Measurements from ENCODE around the gene GPX5.

DNA sequence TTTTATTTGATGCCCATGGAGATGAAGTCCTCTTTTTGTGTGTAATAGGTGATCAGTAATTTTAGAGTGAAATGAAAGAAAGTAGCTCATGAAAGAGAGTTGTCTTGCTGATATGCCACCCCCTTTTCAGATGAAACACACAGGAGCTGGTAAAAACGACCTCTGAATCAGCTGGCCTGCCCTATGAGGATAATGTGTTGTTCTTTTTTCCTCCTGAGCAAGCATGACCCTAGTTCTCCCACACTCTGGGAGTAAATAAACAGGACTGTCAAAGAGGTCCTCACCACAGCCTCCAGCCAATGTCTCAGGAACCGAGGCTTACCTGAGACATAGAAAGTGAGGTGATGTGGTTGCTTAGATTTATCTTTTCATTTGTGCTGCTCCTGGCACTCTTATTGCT lies 29.5 kb downstream of the GPX5 start:
- TF ChIP-seq, protein P1, sequence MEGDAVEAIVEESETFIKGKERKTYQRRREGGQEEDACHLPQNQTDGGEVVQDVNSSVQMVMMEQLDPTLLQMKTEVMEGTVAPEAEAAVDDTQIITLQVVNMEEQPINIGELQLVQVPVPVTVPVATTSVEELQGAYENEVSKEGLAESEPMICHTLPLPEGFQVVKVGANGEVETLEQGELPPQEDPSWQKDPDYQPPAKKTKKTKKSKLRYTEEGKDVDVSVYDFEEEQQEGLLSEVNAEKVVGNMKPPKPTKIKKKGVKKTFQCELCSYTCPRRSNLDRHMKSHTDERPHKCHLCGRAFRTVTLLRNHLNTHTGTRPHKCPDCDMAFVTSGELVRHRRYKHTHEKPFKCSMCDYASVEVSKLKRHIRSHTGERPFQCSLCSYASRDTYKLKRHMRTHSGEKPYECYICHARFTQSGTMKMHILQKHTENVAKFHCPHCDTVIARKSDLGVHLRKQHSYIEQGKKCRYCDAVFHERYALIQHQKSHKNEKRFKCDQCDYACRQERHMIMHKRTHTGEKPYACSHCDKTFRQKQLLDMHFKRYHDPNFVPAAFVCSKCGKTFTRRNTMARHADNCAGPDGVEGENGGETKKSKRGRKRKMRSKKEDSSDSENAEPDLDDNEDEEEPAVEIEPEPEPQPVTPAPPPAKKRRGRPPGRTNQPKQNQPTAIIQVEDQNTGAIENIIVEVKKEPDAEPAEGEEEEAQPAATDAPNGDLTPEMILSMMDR (IDR thresholded peaks at IDR 0.05) = no peak
- no peak for TF ChIP-seq POLR2A (IDR thresholded peaks at IDR 0.05)

Data from body of pancreas (tissue), 4 donors.